K562 (cell line): ENCODE results near the gene LARP7. TPM values are rescaled to one million over a fixed set of nuclear protein-coding genes. Genes with fewer than 3 reads are reported as not detected.

Experiments
- ATAC-seq: fragments of 200-7000 bp; cut with Tn5 transposase; 3 replicates; pipeline ENCODE4 v1.9.1; 2020; ENCODE audit warnings: moderate library complexity
- BruUV-seq: library from RNA; stranded (reverse); fragments of 400-500 nt; replicated peaks from 2 replicates; lab custom pipeline; 2021; lab: Mats Ljungman, UMichigan
- CTCF ChIA-PET: fragments of 300-600 bp; formaldehyde crosslinking; extraction: SDS; loops from one replicate; lab custom pipeline; 2021; ENCODE audit warnings: low intra/inter-chr PET ratio; lab: Yijun Ruan, JAX
- POLR2A ChIA-PET: fragments of 300-600, 350-650 bp; sonication (Branson Sonifier 250); formaldehyde crosslinking; extraction: SDS; loops from one replicate; lab custom pipeline; 2021; ENCODE audit warnings: antibody characterized with exemption, inconsistent platforms; lab: Yijun Ruan, JAX
- DNase-seq, 4 experiments: peaks; one replicate each; pipeline versions ENCODE4 v3.0.0 to v3.0.0-alpha.2; 2011 to 2018; ENCODE audit warnings: low spot score in 3 of 4, mixed read lengths in 3 of 4; ENCODE audit errors: extremely low read depth in 1 of 4
- FAIRE-seq: peaks from 2 replicates; lab custom pipeline; 2011; peaks lifted over from hg19 to GRCh38; lab: Jason Lieb, UNC
- H2AFZ ChIP-seq: 2 replicates; pipeline ENCODE4 v1.6.0; 2011; ENCODE audit warnings: low read depth, low read length, control low read depth, inconsistent platforms
- H3K27ac ChIP-seq: fragments of 200-600 bp; 3 replicates; pipeline ENCODE4 v1.8.0; 2011; ENCODE audit warnings: low read depth, mild to moderate bottlenecking, control low read depth, inconsistent platforms, low read length, moderate library complexity, mixed read lengths; ENCODE audit errors: extremely low read depth
- H3K27me3 ChIP-seq, 2 experiments: fragments of 300-600 bp in 1 of 2; 2 replicates in 1 of 2; 3 replicates in 1 of 2; pipeline versions ENCODE4 v1.6.0 to v1.8.0; 2011; ENCODE audit warnings: inconsistent platforms in 2 of 2, low read length in 2 of 2, mild to moderate bottlenecking in 1 of 2, mixed read lengths in 1 of 2, moderate library complexity in 1 of 2; ENCODE audit not compliant: control insufficient read depth in 2 of 2, insufficient read depth in 2 of 2
- H3K36me3 ChIP-seq: fragments of 300-600 bp; 3 replicates; pipeline ENCODE4 v1.8.0; 2011; ENCODE audit warnings: mild to moderate bottlenecking, low read length, inconsistent platforms; ENCODE audit not compliant: control insufficient read depth, insufficient read depth
- H3K4me1 ChIP-seq, 2 experiments: fragments of 200-600 bp in 1 of 2; replicated peaks in 1 of 2; 2 replicates in 1 of 2; 3 replicates in 1 of 2; pipeline versions ENCODE4 v1.5.1 to v1.8.0; 2011; ENCODE audit warnings: inconsistent platforms in 2 of 2, low read length in 2 of 2, mild to moderate bottlenecking in 1 of 2, mixed read lengths in 1 of 2, moderate library complexity in 1 of 2; ENCODE audit not compliant: control insufficient read depth in 2 of 2, insufficient read depth in 2 of 2
- H3K4me2 ChIP-seq: 2 replicates; pipeline ENCODE4 v1.6.1; 2011; ENCODE audit warnings: low read length, control low read depth, inconsistent platforms, mixed read lengths; ENCODE audit not compliant: insufficient read depth
- H3K4me3 ChIP-seq: fragments of 200-600 bp; sonication (generic), shearing (Covaris generic); 2 replicates; pipeline ENCODE4 v1.5.1; 2016; ENCODE audit warnings: control low read depth, inconsistent platforms
- H3K79me2 ChIP-seq: fragments of 200-600 bp; 3 replicates; pipeline ENCODE4 v1.8.0; 2011; ENCODE audit warnings: low read length, inconsistent platforms; ENCODE audit not compliant: control insufficient read depth, insufficient read depth
- H3K9ac ChIP-seq, 2 experiments: 2 replicates each; pipeline versions ENCODE4 v1.6.0 to v1.6.1; 2011; ENCODE audit warnings: low read depth in 2 of 2, low read length in 2 of 2, control low read depth in 1 of 2, inconsistent platforms in 1 of 2, mild to moderate bottlenecking in 1 of 2, mixed read lengths in 1 of 2; ENCODE audit not compliant: insufficient read depth in 1 of 2
- H3K9me1 ChIP-seq: one replicate; pipeline ENCODE4 v1.6.0; 2011; ENCODE audit warnings: inconsistent platforms, mild to moderate bottlenecking, low read length, moderate library complexity; ENCODE audit not compliant: control insufficient read depth, insufficient read depth
- H3K9me3 ChIP-seq: replicated peaks from 2 replicates; pipeline ENCODE4 v1.5.1; 2011; ENCODE audit warnings: low read depth, low read length, inconsistent platforms; ENCODE audit not compliant: control insufficient read depth, insufficient read depth
- H4K20me1 ChIP-seq: replicated peaks from 2 replicates; pipeline ENCODE4 v1.6.1; 2011; ENCODE audit warnings: low read length, inconsistent platforms, mixed read lengths; ENCODE audit not compliant: control insufficient read depth, insufficient read depth
- CSDE1 ChIP-seq, 2 experiments: fragments of 450-650 bp; IDR thresholded peaks; 2 replicates each; pipeline ENCODE4 v1.6.1; 2016; ENCODE audit warnings: mild to moderate bottlenecking in 1 of 2
- DACH1 ChIP-seq: fragments of 450-650 bp; IDR thresholded peaks from 2 replicates; pipeline ENCODE4 v1.6.1; 2018; ENCODE audit not compliant: partially characterized antibody
- HCFC1 ChIP-seq: IDR thresholded peaks from 2 replicates; pipeline ENCODE4 v1.6.1; 2012; ENCODE audit warnings: low read depth, low read length, improper control_type of control experiment
- HSF4 ChIP-seq: fragments of 250-450 bp; sonication (Bioruptor Pico); IDR thresholded peaks from 2 replicates; pipeline ENCODE4 v2.1.2; 2022; ENCODE audit warnings: mild to moderate bottlenecking, moderate library complexity, borderline replicate concordance
- MEF2D ChIP-seq: conservative IDR thresholded peaks from 2 replicates; pipeline ENCODE4 v1.6.1; 2016; ENCODE audit warnings: low read depth, missing genetic modification characterization, missing compliant biosample characterization
- STAT6 ChIP-seq: sonication (generic); formaldehyde crosslinking; IDR thresholded peaks from 2 replicates; pipeline ENCODE4 v1.8.1; 2023; ENCODE audit warnings: mild to moderate bottlenecking, missing genetic modification reagents
- ZBTB33 ChIP-seq: sonication (generic); formaldehyde crosslinking; IDR thresholded peaks from 2 replicates; pipeline ENCODE4 v1.8.1; 2023; ENCODE audit warnings: mild to moderate bottlenecking, missing genetic modification reagents
- ZNF3 ChIP-seq: fragments of 250-450 bp; sonication (Bioruptor Pico); IDR thresholded peaks from 2 replicates; pipeline ENCODE4 v1.5.0; 2021; ENCODE audit warnings: mild to moderate bottlenecking, moderate library complexity
- ZNF764 ChIP-seq: fragments of 250-450 bp; sonication (Bioruptor Pico); IDR thresholded peaks from 2 replicates; pipeline ENCODE4 v1.4.0; 2020; ENCODE audit warnings: low read depth, mild to moderate bottlenecking, moderate library complexity
- ZZZ3 ChIP-seq: fragments of 450-650 bp; IDR thresholded peaks from 2 replicates; pipeline ENCODE4 v1.6.1; 2016; ENCODE audit warnings: antibody characterized with exemption, mild to moderate bottlenecking, moderate library complexity
- WGBS: fragments of 100-300 bp; shearing (Covaris generic); methylation state at CpG from one replicate; pipeline ENCODE4 v1.1.6; 2016; ENCODE audit warnings: low coverage, mixed read lengths; ENCODE audit not compliant: insufficient coverage; ENCODE audit errors: missing lambda C conversion rate; 5-methylcytosine and 5-hydroxymethylcytosine counted together
- in situ Hi-C: fragments of 300-500 bp; cut with MboI; formaldehyde crosslinking; loops from 4 replicates; pipeline ENCODE4 v1.15.0; 2018; ENCODE audit warnings: inconsistent platforms, mixed read lengths
- intact Hi-C: fragments of 100-400 bp; cut with micrococcal nuclease; formaldehyde crosslinking; loops from 2 replicates; pipeline ENCODE4 v1.14.2; 2022
- polyA plus RNA-seq, 8 experiments: library from polyadenylated mRNA; depleted of rRNA in 4 of 8; stranded (reverse) in 5 of 8; unstranded in 3 of 8; fragments of >200 nt; fragmentation: Nextera tagmentation in 2 of 8; fragmentation: Illumina TruSeq in 1 of 8; extraction: Ambion mirVana in 2 of 8; extraction: Trizol in 1 of 8; gene quantifications; 2 replicates each; pipeline versions ENCODE4 v1.2.1 to v1.2.3, GENCODE V29; 2011 to 2014; ENCODE audit warnings: inconsistent platforms in 1 of 8, missing spikeins in 1 of 8
- total RNA-seq, 7 experiments: library from RNA; depleted of rRNA in 6 of 7; stranded (reverse); fragments of >200 nt in 6 of 7; fragmentation: Illumina TruSeq in 2 of 7; extraction: Trizol in 2 of 7; gene quantifications; 2 replicates each; pipeline versions ENCODE4 v1.2.1 to v1.2.3, GENCODE V29; 2011 to 2021; ENCODE audit warnings: low replicate concordance in 1 of 7
- TF ChIP-seq, protein P1 (sequence below): sonication (generic); formaldehyde crosslinking; IDR thresholded peaks from 2 replicates; pipeline ENCODE4 v1.8.0; 2022; ENCODE audit warnings: missing genetic modification reagents, mild to moderate bottlenecking, moderate library complexity, borderline replicate concordance

The LARP7 gene
- total and polyA plus RNA-seq, 9 of the 15 experiments (the other 6 are each of a cell fraction or from before 2014, with no cell fraction given), result 30.1 to 76.9 (median 56.0) TPM

- no peak for ATAC-seq
- H3K27me3 ChIP-seq, result no peaks in the 10 kb centered on the region; a peak in 2 of 5 replicates
- intact Hi-C loops (no loop called here), in situ Hi-C loops (no loop called here)
- FAIRE-seq, result no peak
- no peaks in the 10 kb centered on the region for H3K36me3 ChIP-seq
- no TSS peak for BruUV-seq
- ChIA-PET POLR2A (no interaction called here), CTCF (no interaction called here)
- no peak overlapping the region for H3K4me3 ChIP-seq
- no peaks in the 10 kb centered on the region for H3K9me3 ChIP-seq
- H3K9ac ChIP-seq, result no peak overlapping the region
- H3K79me2 ChIP-seq, result no peaks in the 10 kb centered on the region
- no peak overlapping the region for H2AFZ ChIP-seq
- H3K4me1 ChIP-seq, result peaks cover 0 to 5% of the 10 kb centered on the region in 2 experiments; a peak in 2 of 5 replicates
- H3K9me1 ChIP-seq, result no peaks in the 10 kb centered on the region
- no peak overlapping the region for H3K27ac ChIP-seq
- DNase-seq, result no peak
- H3K4me2 ChIP-seq, result no peak overlapping the region
- TF ChIP-seq ZNF764 (CRISPR knock-in tag) (no peak), MEF2D (tag) (no peak), HCFC1 (no peak), HSF4 (CRISPR knock-in tag) (no peak)
- TF ChIP-seq, all 486 proteins: peak for 0
- 0% methylated on average over 2 of the region's 2 CpGs for WGBS
- H4K20me1 ChIP-seq, result no peaks in the 10 kb centered on the region
Measured at GRCh38 chr4:112680996-112681395, 44.1 kb downstream of the LARP7 start.

DNA sequence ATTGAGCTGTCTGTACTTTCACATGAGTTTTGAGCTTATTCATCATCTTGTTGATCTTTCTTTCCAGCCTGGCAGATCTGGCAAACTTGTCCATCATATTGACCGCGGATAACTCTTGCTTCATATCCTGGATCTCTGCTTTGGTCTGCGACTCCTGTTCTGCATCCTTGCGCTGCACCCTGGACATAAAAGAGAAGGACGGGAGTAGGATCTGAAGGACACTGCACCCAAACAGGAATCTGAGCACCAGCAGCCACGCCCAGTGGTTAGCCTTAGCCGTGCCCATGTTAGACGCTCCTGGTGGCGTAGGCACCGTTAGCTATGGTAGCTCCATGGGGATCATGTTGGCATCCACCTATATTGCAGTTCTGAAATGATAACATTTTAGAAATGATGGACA, 56.6 kb downstream of the LARP7 start:
- H4K20me1 ChIP-seq, result no peaks in the 10 kb centered on the region
- H3K27me3 ChIP-seq, result peaks cover 2 to 9% of the 10 kb centered on the region in 2 experiments; a peak in 4 of 5 replicates
- H3K36me3 ChIP-seq, result no peaks in the 10 kb centered on the region
- BruUV-seq, result no TSS peak
- no peaks in the 10 kb centered on the region for H3K9me1 ChIP-seq
- no peaks in the 10 kb centered on the region for H3K79me2 ChIP-seq
- no peak for ATAC-seq
- H3K4me1 ChIP-seq, result no peaks in the 10 kb centered on the region
- no peak overlapping the region for H3K9ac ChIP-seq
- no peak for FAIRE-seq
- intact Hi-C loops (no loop called here), in situ Hi-C loops (no loop called here)
- no peak overlapping the region for H2AFZ ChIP-seq
- no peak for DNase-seq
- CTCF ChIA-PET, result no interaction called here
- WGBS, result 14% methylated on average over 10 of the region's 10 CpGs
- POLR2A ChIA-PET, result interaction anchor here (0.6 kb wide), 1 partner anchor 72 kb away, joined by 3 read pairs; no protein-coding TSS in a partner anchor
- H3K4me3 ChIP-seq, result no peak overlapping the region
- no peak overlapping the region for H3K4me2 ChIP-seq
- no peaks in the 10 kb centered on the region for H3K9me3 ChIP-seq
- no peak overlapping the region for H3K27ac ChIP-seq
- TF ChIP-seq ZNF3 (CRISPR knock-in tag) (no peak), ZBTB33 (CRISPR knock-in tag) (no peak), CSDE1 (IDR thresholded peaks at IDR 0.05) (no peak), MEF2D (tag) (no peak), ZZZ3 (no peak), DACH1 (no peak), STAT6 (CRISPR knock-in tag) (no peak)
- TF ChIP-seq, protein P1, sequence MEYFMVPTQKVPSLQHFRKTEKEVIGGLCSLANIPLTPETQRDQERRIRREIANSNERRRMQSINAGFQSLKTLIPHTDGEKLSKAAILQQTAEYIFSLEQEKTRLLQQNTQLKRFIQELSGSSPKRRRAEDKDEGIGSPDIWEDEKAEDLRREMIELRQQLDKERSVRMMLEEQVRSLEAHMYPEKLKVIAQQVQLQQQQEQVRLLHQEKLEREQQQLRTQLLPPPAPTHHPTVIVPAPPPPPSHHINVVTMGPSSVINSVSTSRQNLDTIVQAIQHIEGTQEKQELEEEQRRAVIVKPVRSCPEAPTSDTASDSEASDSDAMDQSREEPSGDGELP (CRISPR knock-in tag), result no peak
